Body of pancreas (tissue), 4 donors: ENCODE results near the gene FGFR3.

Experiments used
- POLR2A ChIP-seq, 3 donors: fragments of 450-650 bp; IDR thresholded peaks; one replicate each; pipeline ENCODE4 v1.6.1; 2016; ENCODE audit warnings: antibody characterized with exemption in 3 of 3, mild to moderate bottlenecking in 2 of 3
- TF ChIP-seq, protein P1 (sequence below), 7 experiments: fragments of 450-650 bp in 4 of 7; fragments of 200-600 bp in 3 of 7; sonication (generic) in 3 of 7; IDR thresholded peaks; one replicate each; pipeline ENCODE4 v1.5.1; 2016 to 2019; ENCODE audit warnings: antibody characterized with exemption in 7 of 7

- TF ChIP-seq, protein P1, sequence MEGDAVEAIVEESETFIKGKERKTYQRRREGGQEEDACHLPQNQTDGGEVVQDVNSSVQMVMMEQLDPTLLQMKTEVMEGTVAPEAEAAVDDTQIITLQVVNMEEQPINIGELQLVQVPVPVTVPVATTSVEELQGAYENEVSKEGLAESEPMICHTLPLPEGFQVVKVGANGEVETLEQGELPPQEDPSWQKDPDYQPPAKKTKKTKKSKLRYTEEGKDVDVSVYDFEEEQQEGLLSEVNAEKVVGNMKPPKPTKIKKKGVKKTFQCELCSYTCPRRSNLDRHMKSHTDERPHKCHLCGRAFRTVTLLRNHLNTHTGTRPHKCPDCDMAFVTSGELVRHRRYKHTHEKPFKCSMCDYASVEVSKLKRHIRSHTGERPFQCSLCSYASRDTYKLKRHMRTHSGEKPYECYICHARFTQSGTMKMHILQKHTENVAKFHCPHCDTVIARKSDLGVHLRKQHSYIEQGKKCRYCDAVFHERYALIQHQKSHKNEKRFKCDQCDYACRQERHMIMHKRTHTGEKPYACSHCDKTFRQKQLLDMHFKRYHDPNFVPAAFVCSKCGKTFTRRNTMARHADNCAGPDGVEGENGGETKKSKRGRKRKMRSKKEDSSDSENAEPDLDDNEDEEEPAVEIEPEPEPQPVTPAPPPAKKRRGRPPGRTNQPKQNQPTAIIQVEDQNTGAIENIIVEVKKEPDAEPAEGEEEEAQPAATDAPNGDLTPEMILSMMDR (IDR thresholded peaks at IDR 0.05): no peak
- no peak for TF ChIP-seq POLR2A (IDR thresholded peaks at IDR 0.05)
Observed at GRCh38 chr4:1755297-1755696, 37.8 kb upstream of the FGFR3 start.
